GM13977 (cell line): ENCODE measurements around the gene KIAA0825.

Experiments used
- DNase-seq: peaks from one replicate; pipeline ENCODE4 v3.0.0; 2012; ENCODE audit warnings: low spot score
- CTCF ChIP-seq: IDR thresholded peaks from 2 replicates; pipeline ENCODE4 v1.5.1; 2012; ENCODE audit warnings: mild to moderate bottlenecking, control low read depth; ENCODE audit not compliant: insufficient read depth; ENCODE audit errors: extremely low read depth, missing control alignments
- in situ Hi-C: fragments of 300-500 bp; cut with MboI; formaldehyde crosslinking; loops from one replicate; pipeline ENCODE4 v1.12.0; 2022; ENCODE audit warnings: low sequenced_read_pairs, low pct_unique_long_range_greater_than_20kb, mixed read lengths, inconsistent platforms; ENCODE audit not compliant: unreplicated experiment

Gene KIAA0825

GRCh38 chr5:94244921-94245320 lies 373.5 kb downstream of the KIAA0825 start:
- no peak for DNase-seq
- in situ Hi-C loops = no loop called here
- TF ChIP-seq CTCF = no peak

DNA sequence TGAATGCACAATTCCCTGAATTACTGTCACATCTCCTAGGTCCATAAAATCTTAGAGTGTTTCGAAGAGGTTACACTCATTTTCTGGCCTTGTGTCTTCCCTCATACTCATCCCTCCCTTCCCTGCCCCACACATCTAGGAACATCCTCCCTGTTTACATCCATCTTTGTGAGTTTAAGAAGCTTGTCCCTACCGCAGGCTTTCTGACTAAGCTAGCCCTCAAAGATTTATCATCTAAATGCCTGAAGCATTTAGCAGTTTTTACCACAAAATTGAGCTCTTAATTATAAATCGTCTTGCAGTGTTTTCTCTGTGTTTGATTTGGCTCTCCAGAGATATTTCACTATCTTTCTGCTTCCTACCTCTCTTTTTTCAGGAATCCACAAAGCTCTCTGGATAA lies 374.8 kb downstream of the KIAA0825 start:
- no peak for DNase-seq
- TF ChIP-seq CTCF = no peak
- in situ Hi-C loops = no loop called here

- in situ Hi-C loops = no loop called here
- no peak for TF ChIP-seq CTCF
- DNase-seq = no peak
Measured at GRCh38 chr5:94240993-94241651, 377.3 kb downstream of the KIAA0825 start.

GRCh38 chr5:94240596-94240992 lies 377.8 kb downstream of the KIAA0825 start:
- in situ Hi-C loops = no loop called here

GRCh38 chr5:94240134-94240533 lies 378.3 kb downstream of the KIAA0825 start:
- in situ Hi-C loops = no loop called here
- TF ChIP-seq CTCF = no peak
- DNase-seq = no peak

More at GRCh38 chr5:94240596-94240992, 377.8 kb downstream of the KIAA0825 start:
- no peak for DNase-seq
- no peak for TF ChIP-seq CTCF

GRCh38 chr5:94239266-94239665 lies 379.1 kb downstream of the KIAA0825 start:
- TF ChIP-seq CTCF = no peak

More at GRCh38 chr5:94239266-94239665, 379.1 kb downstream of the KIAA0825 start:
- in situ Hi-C loops = no loop called here
- DNase-seq = no peak
